HepG2 (cell line): ENCODE results near the gene IRX2. TPM values are rescaled to one million over a fixed set of nuclear protein-coding genes. Genes with fewer than 3 reads are reported as not detected.

Source experiments
- ATAC-seq: fragments of 200-7000 bp; cut with Tn5 transposase; 3 replicates; pipeline ENCODE4 v1.9.1; 2020; ENCODE audit warnings: mild to moderate bottlenecking, moderate library complexity
- BruUV-seq: library from RNA; stranded (reverse); fragments of 400-500 nt; replicated peaks from 2 replicates; lab custom pipeline; 2021; lab: Mats Ljungman, UMichigan
- CTCF ChIA-PET: fragments of 300-600 bp; formaldehyde crosslinking; extraction: SDS; loops from one replicate; lab custom pipeline; 2021; ENCODE audit warnings: low total read pairs, inconsistent platforms, low intra/inter-chr PET ratio; lab: Yijun Ruan, JAX
- POLR2A ChIA-PET: fragments of 350-600 bp; sonication (Branson Sonifier 250); formaldehyde crosslinking; loops from one replicate; lab custom pipeline; 2020; ENCODE audit warnings: antibody characterized with exemption, inconsistent platforms; lab: Yijun Ruan, JAX
- DNase-seq: peaks from one replicate; pipeline ENCODE4 v3.0.0-alpha.2; 2015; ENCODE audit warnings: low spot score
- FAIRE-seq: peaks from 3 replicates; lab custom pipeline; 2011; peaks lifted over from hg19 to GRCh38; lab: Jason Lieb, UNC
- H2AFZ ChIP-seq: one replicate; pipeline ENCODE4 v1.6.1; 2011; ENCODE audit warnings: low read length, inconsistent platforms
- H3K27ac ChIP-seq: fragments of 300-600 bp; 3 replicates; pipeline ENCODE4 v1.8.0; 2011; ENCODE audit warnings: mixed run types, mild to moderate bottlenecking, mixed read lengths, low read length, inconsistent platforms; ENCODE audit not compliant: insufficient read depth; ENCODE audit errors: extremely low read length
- H3K27me3 ChIP-seq, 2 experiments: fragments of 200-600 bp in 1 of 2; 2 replicates in 1 of 2; 3 replicates in 1 of 2; pipeline versions ENCODE4 v1.6.0 to v1.8.0; 2011; ENCODE audit warnings: low read length in 2 of 2, mild to moderate bottlenecking in 2 of 2, moderate library complexity in 2 of 2, inconsistent platforms in 1 of 2; ENCODE audit not compliant: insufficient read depth in 2 of 2, control insufficient read depth in 1 of 2
- H3K36me3 ChIP-seq, 2 experiments: fragments of 200-600 bp in 1 of 2; replicated peaks in 1 of 2; 2 replicates in 1 of 2; 3 replicates in 1 of 2; pipeline versions ENCODE4 v1.5.1 to v1.8.0; 2011; ENCODE audit warnings: low read length in 2 of 2, inconsistent platforms in 1 of 2; ENCODE audit not compliant: insufficient read depth in 2 of 2, control insufficient read depth in 1 of 2
- H3K4me1 ChIP-seq: 2 replicates; pipeline ENCODE4 v1.5.1; 2012; ENCODE audit warnings: low read length, inconsistent platforms; ENCODE audit not compliant: insufficient read depth
- H3K4me2 ChIP-seq: 2 replicates; pipeline ENCODE4 v1.6.0; 2011; ENCODE audit warnings: low read depth, low read length, inconsistent platforms
- H3K4me3 ChIP-seq, 3 experiments: fragments of 200-600 bp in 1 of 3; sonication (generic), shearing (Covaris generic) in 1 of 3; replicated peaks in 1 of 3; 2 replicates each; pipeline ENCODE4 v1.5.1; 2011 to 2016; ENCODE audit warnings: low read length in 3 of 3, inconsistent platforms in 2 of 3, low read depth in 2 of 3, mild to moderate bottlenecking in 2 of 3, control low read depth in 1 of 3, mixed read lengths in 1 of 3; ENCODE audit not compliant: insufficient read depth in 1 of 3
- H3K79me2 ChIP-seq: one replicate; pipeline ENCODE4 v1.6.1; 2011; ENCODE audit warnings: low read length, inconsistent platforms; ENCODE audit not compliant: insufficient read depth
- H3K9ac ChIP-seq: 2 replicates; pipeline ENCODE4 v1.6.0; 2011; ENCODE audit warnings: mild to moderate bottlenecking, low read depth, low read length, inconsistent platforms; ENCODE audit not compliant: insufficient read depth
- H3K9me3 ChIP-seq: 2 replicates; pipeline ENCODE4 v1.5.1; 2012; ENCODE audit warnings: mild to moderate bottlenecking, low read length
- H4K20me1 ChIP-seq: 2 replicates; pipeline ENCODE4 v1.6.0; 2011; ENCODE audit warnings: inconsistent platforms, mild to moderate bottlenecking, low read length, moderate library complexity; ENCODE audit not compliant: insufficient read depth
- ASH2L ChIP-seq: fragments of 300-600, 200-600 bp; sonication (generic); IDR thresholded peaks from 2 replicates; pipeline ENCODE4 v1.7.0; 2017; ENCODE audit warnings: low read depth, mild to moderate bottlenecking, moderate library complexity, mixed read lengths, low read length; ENCODE audit not compliant: insufficient read length
- ELK4 ChIP-seq: sonication (generic); formaldehyde crosslinking; IDR thresholded peaks from 2 replicates; pipeline ENCODE4 v1.9.0; 2021; ENCODE audit warnings: missing genetic modification reagents, borderline replicate concordance
- FIP1L1 ChIP-seq: fragments of 200-400 bp; formaldehyde crosslinking; IDR thresholded peaks from 2 replicates; pipeline ENCODE4 v1.6.1; 2018; ENCODE audit warnings: low read depth, mild to moderate bottlenecking, low read length, moderate library complexity, borderline replicate concordance; ENCODE audit not compliant: insufficient read depth
- GATAD1 ChIP-seq: IDR thresholded peaks from 2 replicates; pipeline ENCODE4 v1.6.1; 2016; ENCODE audit warnings: missing genetic modification reagents, missing compliant biosample characterization
- KDM3A ChIP-seq: IDR thresholded peaks from 2 replicates; pipeline ENCODE4 v1.6.1; 2018; ENCODE audit warnings: low read depth, missing compliant biosample characterization
- MAFG ChIP-seq: sonication (generic); formaldehyde crosslinking; IDR thresholded peaks from 2 replicates; pipeline ENCODE4 v1.5.1; 2020; ENCODE audit warnings: mild to moderate bottlenecking, missing genetic modification reagents
- MIER3 ChIP-seq: IDR thresholded peaks from 2 replicates; pipeline ENCODE4 v1.6.1; 2016; ENCODE audit warnings: missing compliant biosample characterization, borderline replicate concordance
- PAXIP1 ChIP-seq: sonication (generic); formaldehyde crosslinking; conservative IDR thresholded peaks from 2 replicates; pipeline ENCODE4 v1.4.0; 2020; ENCODE audit warnings: mild to moderate bottlenecking, missing genetic modification reagents, moderate library complexity
- RBM39 ChIP-seq: fragments of 200-400 bp; formaldehyde crosslinking; IDR thresholded peaks from one replicate; pipeline ENCODE4 v1.6.1; 2018; ENCODE audit warnings: antibody characterized with exemption, mild to moderate bottlenecking, low read depth, low read length; ENCODE audit not compliant: poor library complexity, severe bottlenecking
- SP2 ChIP-seq: sonication (generic); formaldehyde crosslinking; IDR thresholded peaks from 2 replicates; pipeline ENCODE4 v1.5.1; 2020; ENCODE audit warnings: mild to moderate bottlenecking, missing genetic modification reagents
- ZNF564 ChIP-seq: sonication (generic); formaldehyde crosslinking; IDR thresholded peaks from 2 replicates; pipeline ENCODE4 v1.8.1; 2023; ENCODE audit warnings: mild to moderate bottlenecking, missing genetic modification reagents
- ZSCAN31 ChIP-seq: sonication (generic); formaldehyde crosslinking; IDR thresholded peaks from 2 replicates; pipeline ENCODE4 v1.5.0; 2020; ENCODE audit warnings: low read depth, mild to moderate bottlenecking, missing genetic modification reagents
- WGBS: methylation state at CpG from one replicate; pipeline ENCODE4 v1.1.6; 2017; ENCODE audit warnings: low lambda C conversion rate; 5-methylcytosine and 5-hydroxymethylcytosine counted together
- in situ Hi-C: cut with HindIII; loops from 2 replicates; pipeline ENCODE4 v1.10.0; 2017; ENCODE audit warnings: low pct_unique_long_range_greater_than_20kb; ENCODE audit not compliant: extremely low pct_ligation_motif_present
- intact Hi-C: fragments of 100-400 bp; cut with micrococcal nuclease; formaldehyde crosslinking; loops from one replicate; pipeline ENCODE4 v1.10.0; 2022; ENCODE audit not compliant: unreplicated experiment
- polyA plus RNA-seq, 8 experiments: library from polyadenylated mRNA; depleted of rRNA in 3 of 8; stranded (reverse) in 7 of 8; unstranded in 1 of 8; fragments of >200 nt; fragmentation: Illumina TruSeq in 4 of 8; extraction: Trizol in 4 of 8; gene quantifications; 2 replicates each; pipeline versions ENCODE4 v1.2.1 to v1.2.3, GENCODE V29; 2011 to 2016; ENCODE audit warnings: low read depth in 4 of 8, missing spikeins in 1 of 8, mixed read lengths in 1 of 8; ENCODE audit not compliant: insufficient read depth in 1 of 8
- total RNA-seq, 5 experiments: library from RNA; depleted of rRNA; stranded (reverse); fragments of >200 nt; fragmentation: Illumina TruSeq; extraction: Trizol; gene quantifications; 2 replicates each; pipeline ENCODE4 v1.2.3, GENCODE V29; 2016; ENCODE audit warnings: low read depth in 1 of 5

IRX2 gene
- total and polyA plus RNA-seq, 2 of the 13 experiments (the other 11 are each of a cell fraction or from before 2014, with no cell fraction given) = not detected

- no peak for DNase-seq
- in situ Hi-C loops (loop anchor here (25.0 kb wide), 1 partner anchor 537 kb away; no protein-coding TSS in a partner anchor), intact Hi-C loops (no loop called here)
- no peaks in the 10 kb centered on the region for H4K20me1 ChIP-seq
- peaks cover 0 to 4% of the 10 kb centered on the region in 2 experiments; a peak in 3 of 5 replicates for H3K27me3 ChIP-seq
- H3K36me3 ChIP-seq = no peaks in the 10 kb centered on the region
- no peak for TF ChIP-seq ZSCAN31 (CRISPR knock-in tag)
- TF ChIP-seq KDM3A = no peak
- H3K79me2 ChIP-seq = no peaks in the 10 kb centered on the region
- POLR2A ChIA-PET = no interaction called here
- CTCF ChIA-PET = no interaction called here
- no TSS peak for BruUV-seq
- H3K4me2 ChIP-seq = no peak overlapping the region
- no peak overlapping the region for H3K27ac ChIP-seq
- no peak overlapping the region for H3K9ac ChIP-seq
- H2AFZ ChIP-seq = no peak overlapping the region
- FAIRE-seq = no peak
- no peaks in the 10 kb centered on the region; the same call in 1 of the 2 replicates for H3K9me3 ChIP-seq
- H3K4me3 ChIP-seq = no peak overlapping the region
- 82% methylated on average over 38 of the region's 71 CpGs for WGBS
- ATAC-seq = no peak
- H3K4me1 ChIP-seq = no peaks in the 10 kb centered on the region
Measured at GRCh38 chr5:2748861-2749513, 2.5 kb downstream of the IRX2 start.

GRCh38 chr5:2748179-2748860 is 3.2 kb downstream of the IRX2 start:
- FAIRE-seq (no peak), DNase-seq (no peak), ATAC-seq (no peak)
- Histone ChIP-seq H3K4me3 (no peak overlapping the region), H3K27ac (no peak overlapping the region), H4K20me1 (no peaks in the 10 kb centered on the region), H3K79me2 (no peaks in the 10 kb centered on the region), H3K9me3 (no peaks in the 10 kb centered on the region; the same call in 1 of the 2 replicates), H3K4me2 (no peak overlapping the region), H3K4me1 (no peaks in the 10 kb centered on the region), H2AFZ (no peak overlapping the region), H3K27me3 (peaks cover 0 to under 1% of the 10 kb centered on the region in 2 experiments; a peak in 2 of 5 replicates), H3K36me3 (no peaks in the 10 kb centered on the region), H3K9ac (no peak overlapping the region)
- intact Hi-C loops = no loop called here
- ChIA-PET CTCF (no interaction called here), POLR2A (no interaction called here)
- in situ Hi-C loops = loop anchor here (25.0 kb wide), 1 partner anchor 536 kb away; no protein-coding TSS in a partner anchor
- WGBS = 66% methylated on average over 61 of the region's 86 CpGs
- BruUV-seq = no TSS peak
- TF ChIP-seq PAXIP1 (CRISPR knock-in tag) = no peak
- TF ChIP-seq ELK4 = no peak
- TF ChIP-seq ASH2L = no peak
- no peak for TF ChIP-seq GATAD1
- TF ChIP-seq SP2 (CRISPR knock-in tag) = no peak
- TF ChIP-seq RBM39 = no peak
- TF ChIP-seq MIER3 = no peak
- TF ChIP-seq FIP1L1 = no peak
- no peak for TF ChIP-seq ZNF564 (CRISPR knock-in tag)
- TF ChIP-seq MAFG = no peak
